Activated naive CD4-positive, alpha-beta T cell treated with Interleukin-2 at 50 U/mL for 16 hours (primary cell): Measurements from ENCODE around the gene RPL32.
A peak's percentile ranks its signal among the peaks of the same experiment; 100 is the strongest.
"Not testable (repeated sequence)": the region's sequence is repeated elsewhere in the genome, so short reads cannot be mapped to it uniquely, and the experiment has no call there.

Experiments
- DNase-seq: peaks from one replicate; pipeline ENCODE4 v3.0.0-alpha.2; 2020

Gene RPL32

GRCh38 chr3:12807601-12808359 lies 33.6 kb downstream of the RPL32 start:
- no peak for DNase-seq

GRCh38 chr3:12807066-12807465 lies 34.3 kb downstream of the RPL32 start:
- DNase-seq, result no peak

- DNase-seq, result no peak
Measured at GRCh38 chr3:12803371-12803770, 38.0 kb downstream of the RPL32 start.

GRCh38 chr3:12799525-12800440 lies 41.6 kb downstream of the RPL32 start:
- no peak for DNase-seq

GRCh38 chr3:12798559-12799179 lies 42.7 kb downstream of the RPL32 start:
- DNase-seq, result no peak

GRCh38 chr3:12797892-12798558 lies 43.3 kb downstream of the RPL32 start:
- no peak for DNase-seq

- DNase-seq, result no peak
Measured at GRCh38 chr3:12797124-12797891, 44.1 kb downstream of the RPL32 start.

GRCh38 chr3:12796171-12797123 lies 44.9 kb downstream of the RPL32 start, which contains the start of gene CAND2:
CAND2 (plus strand) TSS chr3:12796680; CDS start chr3:12796721, 41 bp downstream.
- peak; percentile 44 for DNase-seq

GRCh38 chr3:12793701-12794100 lies 47.7 kb downstream of the RPL32 start:
- DNase-seq, result no peak

GRCh38 chr3:12791430-12791829 lies 49.9 kb downstream of the RPL32 start:
- no peak for DNase-seq

- DNase-seq, result not testable (repeated sequence)
Measured at GRCh38 chr3:12787967-12788690, 53.2 kb downstream of the RPL32 start.

GRCh38 chr3:12787346-12787745 lies 54.0 kb downstream of the RPL32 start:
- DNase-seq, result peak; percentile 63

- no peak for DNase-seq
Measured at GRCh38 chr3:12785096-12785495, 56.3 kb downstream of the RPL32 start.
